HG03565 (cell line): ENCODE measurements around the gene MYBPHL.
"Not testable (repeated sequence)": the region's sequence is repeated elsewhere in the genome, so short reads cannot be mapped to it uniquely, and the experiment has no call there.

Experiments used
- ATAC-seq: cut with Tn5 transposase; IDR thresholded peaks from one replicate; pipeline ENCODE4 v1.9.1; 2021; ENCODE audit warnings: mild to moderate bottlenecking, moderate library complexity; ENCODE audit not compliant: unreplicated experiment

Gene MYBPHL

GRCh38 chr1:109307274-109308021, 637 bp upstream of the MYBPHL start:
- ATAC-seq = no peak

GRCh38 chr1:109305991-109306390, 820 bp downstream of the MYBPHL start:
- not testable (repeated sequence) for ATAC-seq

- no peak for ATAC-seq
Measured at GRCh38 chr1:109304226-109304920, 2.4 kb downstream of the MYBPHL start.

GRCh38 chr1:109301874-109302273, 4.9 kb downstream of the MYBPHL start:
- ATAC-seq = no peak

GRCh38 chr1:109300650-109301151, 6.1 kb downstream of the MYBPHL start:
- ATAC-seq = no peak

- no peak for ATAC-seq
Measured at GRCh38 chr1:109299558-109300343, 7.1 kb downstream of the MYBPHL start.

- no peak for ATAC-seq
Measured at GRCh38 chr1:109298666-109299557, 7.9 kb downstream of the MYBPHL start.

- ATAC-seq = no peak
Measured at GRCh38 chr1:109296782-109297181, 10.0 kb downstream of the MYBPHL start.

- no peak for ATAC-seq
Measured at GRCh38 chr1:109295712-109296415, 10.9 kb downstream of the MYBPHL start.

GRCh38 chr1:109294481-109294880, 12.3 kb downstream of the MYBPHL start:
- ATAC-seq = no peak

- ATAC-seq = no peak
Measured at GRCh38 chr1:109293026-109293425, 13.8 kb downstream of the MYBPHL start.

- no peak for ATAC-seq
Measured at GRCh38 chr1:109292364-109292763, 14.4 kb downstream of the MYBPHL start.

- no peak for ATAC-seq
Measured at GRCh38 chr1:109290998-109291397, 15.8 kb downstream of the MYBPHL start.

- ATAC-seq = no peak
Measured at GRCh38 chr1:109290137-109290536, 16.7 kb downstream of the MYBPHL start.

- not testable (repeated sequence) for ATAC-seq
Measured at GRCh38 chr1:109286762-109287161, 20.0 kb downstream of the MYBPHL start.

GRCh38 chr1:109283748-109284600, 22.8 kb downstream of the MYBPHL start:
- peak; percentile 12 for ATAC-seq

- peak; percentile 82 for ATAC-seq
Measured at GRCh38 chr1:109282952-109283747, 23.7 kb downstream of the MYBPHL start, which contains the start of gene PSRC1. PSRC1 (minus strand) TSS chr1:109283145.

GRCh38 chr1:109282497-109282951, 24.3 kb downstream of the MYBPHL start:
- no peak for ATAC-seq
